IPS-NIHi11 (cell line): Measurements from ENCODE around the gene ZSCAN32.

Experiments used
- DNase-seq: peaks from one replicate; pipeline ENCODE4 v3.0.0; 2012; ENCODE audit warnings: mixed read lengths, low spot score

ZSCAN32 gene

DNA sequence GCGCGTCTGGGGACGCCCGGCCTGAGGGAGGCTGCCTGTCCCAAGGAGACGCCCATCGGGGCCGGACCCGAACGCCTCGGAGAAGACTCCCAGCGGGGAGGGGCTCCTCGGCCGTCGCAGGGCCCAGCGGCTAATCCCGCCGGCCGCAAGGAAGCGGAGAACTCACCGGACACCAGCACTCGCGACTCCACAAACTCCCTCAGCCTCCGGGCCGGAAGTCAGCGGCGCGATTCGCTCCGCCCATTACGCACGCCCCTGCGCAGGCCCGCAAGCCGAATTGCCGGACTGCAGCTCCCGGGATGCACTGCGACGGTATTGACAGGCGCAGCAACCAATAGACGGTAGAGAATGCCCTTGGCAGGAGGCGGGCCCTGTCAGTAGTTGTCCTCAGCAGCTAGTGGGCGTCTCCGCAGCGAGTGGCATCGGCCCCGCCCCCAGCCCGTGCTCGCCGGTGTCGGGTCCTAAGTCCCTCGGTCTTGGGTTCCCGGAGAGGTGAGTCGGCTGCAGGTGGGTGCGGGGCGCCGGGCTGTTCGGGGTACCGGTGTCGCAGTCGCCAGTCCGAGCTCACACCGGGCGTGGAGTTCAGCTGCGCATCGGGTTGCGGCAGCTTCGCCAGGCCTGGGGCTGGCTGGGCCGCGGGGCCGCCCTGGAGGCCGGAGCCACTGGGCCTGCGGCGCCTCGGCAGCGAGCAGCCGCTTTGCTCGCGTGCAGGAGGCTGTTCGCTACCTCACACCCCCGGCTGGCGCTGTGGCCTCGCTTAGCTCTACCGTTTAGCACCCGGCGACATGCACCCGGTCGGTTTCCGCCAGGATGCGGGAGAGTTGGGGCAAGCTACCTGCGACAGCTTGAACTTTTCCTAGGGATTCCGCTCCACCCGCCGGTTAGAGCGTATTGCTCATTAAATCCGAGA is at the start of gene ZSCAN32, which contains the start of gene ZNF174:
Gene ZSCAN32 (minus strand): TSS at position 226 of the 910 bp plus-strand sequence. CDS start 3,447 bp downstream, outside the sequence.
Gene ZNF174 (plus strand): TSS at position 437 of the 910 bp plus-strand sequence. CDS start 790 bp downstream, outside the sequence.
- peak; percentile 100 for DNase-seq

DNA sequence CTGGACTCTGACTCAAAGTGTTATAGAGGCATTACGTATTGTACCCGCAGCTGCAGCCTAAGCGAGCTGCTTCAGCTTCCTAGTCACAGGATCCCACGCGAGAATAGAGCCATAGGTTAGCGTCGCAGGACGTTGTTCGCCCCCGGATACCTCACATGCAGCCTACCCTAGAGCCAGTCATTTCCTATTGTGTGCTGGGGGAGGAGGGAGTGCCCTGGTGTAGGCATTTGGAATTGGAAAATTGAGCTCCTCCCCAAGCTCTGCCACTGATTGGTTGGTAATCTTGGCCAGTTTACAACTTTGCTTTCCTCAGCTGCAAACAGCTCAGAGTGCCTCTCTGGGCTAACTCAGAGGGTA is 43.2 kb upstream of the ZSCAN32 start:
- DNase-seq, result peak; percentile 38

DNA sequence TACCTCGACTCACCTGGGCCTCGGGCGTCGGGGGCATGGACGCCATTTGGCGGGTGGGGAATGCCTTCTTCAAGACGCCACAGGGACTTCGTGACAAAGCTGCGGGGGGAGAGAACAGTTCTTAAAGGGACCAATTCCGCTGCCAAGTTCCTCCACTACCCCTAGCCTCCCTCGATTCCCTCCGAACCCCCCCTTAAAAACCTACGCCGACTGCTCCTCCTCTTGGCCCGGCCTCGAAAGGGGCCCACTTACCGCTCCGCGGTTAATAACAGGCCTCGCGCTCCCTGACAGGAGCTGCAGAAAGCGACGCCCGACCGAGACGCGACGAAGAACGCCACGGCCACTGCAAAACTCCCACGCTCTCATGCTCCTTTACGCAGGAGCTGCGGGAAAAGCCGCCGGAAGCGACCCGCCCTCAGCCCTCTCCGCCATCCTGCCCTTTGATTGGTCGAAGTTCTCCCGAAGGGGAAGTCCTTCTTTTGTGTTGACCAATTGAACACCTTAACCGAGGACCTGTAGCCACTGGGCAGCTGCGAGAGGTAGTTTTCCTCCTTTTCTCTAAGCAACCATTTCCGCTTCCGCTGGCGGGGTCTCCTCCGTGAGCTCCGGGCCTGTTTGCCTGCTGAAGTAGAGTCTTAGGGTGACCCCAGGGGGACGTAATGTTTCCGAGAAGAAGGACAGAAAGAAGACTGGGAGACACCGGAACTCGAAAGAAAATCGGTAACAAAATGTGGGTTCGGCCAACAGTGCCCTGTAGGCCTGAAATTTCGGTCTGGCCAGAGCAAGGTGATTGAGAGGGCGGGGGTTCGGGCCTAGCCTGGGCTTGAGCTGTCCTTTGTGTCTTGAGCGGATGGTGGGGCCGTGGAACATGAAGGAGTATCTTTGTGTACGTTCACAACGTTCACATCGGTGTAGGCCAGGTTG is 42.6 kb upstream of the ZSCAN32 start, which contains the start of the genes NAA60 and ZNF597:
Gene NAA60 (plus strand): TSS at position 573 of the 924 bp plus-strand sequence. CDS start 32,548 bp downstream, outside the sequence.
Gene ZNF597 (minus strand): TSS at position 397 of the 924 bp plus-strand sequence. CDS start 351 bp downstream, at position 46.
- peak; percentile 89 for DNase-seq

DNA sequence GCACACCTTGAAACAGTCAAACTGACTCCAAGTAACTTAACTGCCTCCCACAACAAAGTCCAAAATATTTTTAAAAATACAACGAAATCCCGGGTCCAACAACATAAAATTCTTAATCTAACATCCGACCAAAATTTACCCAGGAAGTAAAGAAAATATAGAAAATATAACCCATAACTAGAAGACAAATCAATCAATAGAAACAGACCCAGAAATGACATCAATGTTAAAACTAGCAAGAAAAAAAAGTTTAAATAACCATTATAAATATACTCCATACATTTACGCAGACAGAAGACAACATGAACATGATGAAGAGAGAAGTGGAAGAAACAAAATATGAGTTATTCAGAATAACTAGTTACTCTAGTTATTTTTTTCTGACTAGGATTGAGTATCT is 38.8 kb upstream of the ZSCAN32 start:
- DNase-seq, result no peak

DNA sequence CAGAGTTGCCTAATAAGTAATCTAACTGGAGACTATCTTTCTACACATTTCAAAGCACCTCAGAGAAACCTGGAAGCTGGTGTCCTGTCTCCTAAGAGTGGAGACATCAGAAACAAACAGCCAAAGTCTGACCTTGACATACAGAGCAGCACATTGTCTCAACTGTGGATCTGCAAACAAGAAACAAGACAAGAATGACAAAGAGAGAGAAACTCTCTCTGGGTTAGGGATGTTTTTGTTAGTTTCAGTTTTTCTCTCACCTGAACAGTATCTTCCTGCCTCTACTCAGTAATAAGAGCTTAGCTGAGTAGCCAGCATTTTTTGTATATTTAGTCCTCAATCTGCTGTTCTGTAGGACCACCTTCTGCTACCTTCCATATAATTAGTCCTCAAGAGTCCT is 33.6 kb upstream of the ZSCAN32 start:
- no peak for DNase-seq

DNA sequence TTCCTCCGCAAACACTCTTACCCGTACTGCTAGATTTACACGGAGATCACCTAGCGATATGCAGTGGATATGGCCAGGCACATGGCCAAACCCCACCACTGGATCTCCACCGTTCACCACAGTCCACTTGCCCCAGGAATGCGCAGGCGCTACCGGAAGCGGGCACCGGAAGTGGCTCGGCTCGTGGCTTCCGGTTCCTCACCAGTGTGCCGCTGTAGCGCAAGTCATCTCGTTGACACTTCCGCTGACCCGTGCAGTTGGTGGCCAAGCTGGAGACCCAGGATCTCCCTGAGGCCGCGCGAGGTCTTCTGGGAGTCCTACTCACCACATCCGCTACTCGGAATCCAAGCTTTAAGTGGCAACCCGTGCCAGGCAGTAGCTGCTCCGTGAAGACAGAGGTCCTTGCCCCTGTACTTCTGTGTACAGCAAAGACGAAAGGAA is 31.0 kb upstream of the ZSCAN32 start:
- DNase-seq, result no peak

DNA sequence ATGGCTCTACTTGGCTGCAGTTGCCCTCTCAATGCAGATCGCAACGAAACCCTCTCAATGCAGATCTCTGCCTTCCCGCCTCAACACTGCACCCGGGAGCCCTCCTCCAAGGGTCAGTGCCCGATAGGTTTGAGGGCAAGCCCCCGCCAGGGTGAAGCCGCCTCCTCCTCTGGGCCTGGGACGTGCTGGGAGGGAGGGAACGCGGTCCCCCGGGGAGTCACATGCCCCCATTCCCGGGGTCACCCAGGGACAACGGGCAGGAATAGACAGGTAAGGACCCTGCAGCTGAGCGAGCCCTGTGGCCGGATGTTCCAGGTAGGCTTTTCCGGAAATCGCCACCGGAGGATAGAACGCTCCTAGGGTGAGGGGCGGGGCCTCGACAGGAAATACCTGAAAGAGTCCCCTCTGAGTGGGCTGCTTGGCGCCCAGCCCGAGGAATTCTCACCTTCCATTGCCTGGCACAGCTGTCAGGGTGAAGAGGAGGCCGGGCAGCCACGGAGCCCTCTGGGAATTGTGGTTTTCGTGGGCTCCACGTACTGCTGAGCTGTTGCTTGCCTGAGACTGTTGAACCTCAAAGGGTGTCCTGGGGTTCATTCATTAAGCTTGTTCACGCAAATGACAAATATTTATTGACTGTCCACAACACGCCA is 13.1 kb upstream of the ZSCAN32 start:
- DNase-seq, result peak; percentile 17

DNA sequence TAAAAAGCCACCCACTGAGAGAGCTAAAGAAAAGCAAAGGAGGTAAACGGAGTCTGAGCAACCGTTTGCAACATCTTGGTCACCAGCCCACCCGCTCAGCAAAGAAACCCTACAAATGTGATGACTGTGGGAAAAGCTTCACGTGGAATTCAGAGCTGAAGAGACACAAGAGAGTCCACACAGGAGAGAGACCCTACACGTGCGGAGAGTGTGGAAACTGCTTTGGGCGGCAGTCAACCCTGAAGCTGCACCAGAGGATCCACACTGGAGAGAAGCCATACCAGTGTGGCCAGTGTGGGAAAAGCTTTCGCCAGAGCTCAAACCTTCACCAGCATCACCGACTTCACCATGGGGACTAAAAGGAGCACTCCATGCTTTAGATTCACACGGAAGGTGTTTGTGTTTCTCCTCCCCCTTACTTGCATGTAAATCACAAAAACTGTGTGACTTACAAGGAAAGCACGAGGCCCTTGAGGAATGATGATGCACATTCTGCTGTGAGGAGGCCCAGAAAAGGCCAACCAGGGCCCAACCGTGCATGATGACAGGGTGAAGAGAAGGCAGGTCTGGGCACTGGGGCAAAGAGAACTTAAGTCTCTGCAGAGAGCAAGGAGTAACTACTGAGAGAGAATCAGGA is 7.9 kb upstream of the ZSCAN32 start:
- DNase-seq, result no peak

DNA sequence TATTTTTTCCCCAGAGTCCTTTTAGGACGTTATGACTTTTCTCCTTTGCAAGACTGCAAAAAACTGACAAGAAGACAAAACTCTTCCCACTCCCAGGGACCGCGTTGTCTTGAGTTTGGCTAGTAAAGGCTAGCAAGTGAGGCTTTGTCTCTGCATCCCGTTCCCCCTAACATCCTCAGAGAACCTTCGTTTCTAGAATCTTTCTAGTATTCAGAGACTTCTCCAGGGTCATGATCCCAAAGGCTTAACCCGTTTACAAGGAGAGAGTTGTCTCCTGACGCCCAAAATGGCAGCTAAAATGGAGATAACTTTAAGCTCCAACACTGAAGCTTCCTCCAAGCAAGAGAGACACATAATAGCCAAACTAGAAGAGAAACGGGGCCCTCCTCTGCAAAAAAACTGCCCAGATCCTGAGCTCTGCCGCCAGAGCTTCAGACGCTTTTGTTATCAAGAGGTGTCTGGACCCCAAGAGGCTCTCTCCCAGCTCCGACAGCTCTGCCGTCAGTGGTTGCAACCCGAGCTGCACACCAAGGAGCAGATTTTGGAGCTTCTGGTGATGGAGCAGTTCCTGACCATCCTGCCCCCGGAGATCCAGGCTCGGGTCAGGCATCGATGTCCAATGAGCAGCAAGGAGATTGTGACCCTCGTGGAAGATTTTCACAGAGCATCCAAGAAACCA is 1.1 kb upstream of the ZSCAN32 start:
- DNase-seq, result peak; percentile 61

DNA sequence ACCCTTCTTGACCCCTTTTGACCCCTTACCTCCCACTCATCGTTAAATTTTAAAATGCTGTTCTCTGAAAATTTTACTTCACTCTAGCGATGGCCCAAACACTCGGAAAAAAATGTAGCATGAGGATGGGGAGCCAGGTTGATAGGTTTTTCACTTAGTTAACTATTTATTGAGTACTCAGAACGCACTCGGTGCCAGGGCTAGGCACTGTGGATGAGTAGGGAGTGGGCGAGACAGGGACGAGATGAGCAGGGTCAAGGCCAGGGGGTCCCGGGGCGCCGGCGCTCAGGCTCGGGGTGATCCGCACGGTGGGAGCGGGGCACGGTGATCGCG is 392 bp downstream of the ZSCAN32 start:
- DNase-seq, result no peak

DNA sequence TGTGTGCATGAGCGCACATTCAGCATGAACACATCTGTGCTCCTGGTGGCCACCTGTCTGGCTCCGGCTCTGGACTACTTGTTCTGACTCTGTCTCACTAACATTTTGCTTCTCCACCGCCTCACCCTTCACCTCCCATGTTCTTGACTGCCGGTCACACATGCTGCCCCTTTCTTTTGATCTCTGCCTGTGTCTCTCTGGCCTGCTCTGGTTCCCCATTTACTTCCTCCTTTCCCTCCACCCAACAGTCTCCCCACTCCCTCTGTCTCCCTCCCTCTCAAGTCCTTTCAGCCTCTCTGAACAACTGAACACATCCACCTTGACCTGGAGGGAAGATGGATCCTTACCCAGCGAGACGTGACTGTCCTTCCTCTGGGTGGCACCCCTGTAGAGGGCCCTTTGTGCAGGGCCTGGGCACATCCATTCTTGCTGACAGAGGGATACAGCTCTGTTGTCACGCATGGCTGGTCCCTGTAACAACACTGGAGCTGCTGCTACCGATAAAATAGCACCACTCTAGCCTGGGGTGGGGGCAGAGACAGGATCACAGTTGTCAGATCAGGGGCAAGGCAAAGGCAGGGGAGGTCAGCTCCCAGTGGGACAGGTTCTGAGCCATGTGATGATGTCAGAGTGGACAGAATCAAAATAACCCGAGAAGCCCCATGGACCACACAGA is 11.0 kb downstream of the ZSCAN32 start:
- no peak for DNase-seq

DNA sequence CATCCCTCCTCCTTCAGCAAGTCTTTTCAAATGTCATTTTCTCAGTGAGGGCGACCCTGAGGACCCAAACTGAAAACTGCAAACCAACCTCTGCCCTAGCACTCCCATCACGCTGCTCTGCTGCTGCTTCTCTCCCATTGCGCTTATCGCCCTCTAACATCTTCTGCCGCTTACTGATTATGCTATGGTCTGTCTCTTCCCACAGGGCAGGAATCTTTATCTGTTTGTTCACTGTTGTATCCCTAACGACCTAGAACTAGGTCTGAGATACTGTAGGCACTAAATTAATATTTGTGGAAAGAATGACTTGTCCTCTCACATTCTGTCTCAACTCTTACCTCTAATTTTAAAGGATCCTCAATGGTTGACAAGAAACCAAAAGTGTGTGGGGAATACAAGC is 12.5 kb downstream of the ZSCAN32 start:
- DNase-seq, result no peak

DNA sequence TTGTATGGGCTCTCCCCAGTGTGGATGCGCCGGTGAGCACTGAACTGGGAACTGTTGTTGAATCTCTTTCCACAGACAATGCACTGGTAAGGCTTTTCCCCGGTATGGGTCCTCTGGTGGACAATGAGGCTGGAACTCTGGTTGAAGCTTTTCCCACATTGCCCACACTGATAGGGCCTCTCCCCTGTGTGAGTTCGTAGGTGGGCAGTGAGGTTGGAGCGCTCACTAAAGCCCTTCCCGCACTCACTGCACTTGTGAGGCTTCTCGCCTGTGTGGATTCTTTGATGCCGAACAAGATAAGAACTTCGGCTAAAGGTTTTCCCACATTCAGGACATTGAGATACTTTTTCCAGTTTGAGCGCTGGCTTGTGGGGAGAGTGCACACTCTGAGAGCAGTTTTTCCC is 17.8 kb downstream of the ZSCAN32 start:
- DNase-seq, result no peak

DNA sequence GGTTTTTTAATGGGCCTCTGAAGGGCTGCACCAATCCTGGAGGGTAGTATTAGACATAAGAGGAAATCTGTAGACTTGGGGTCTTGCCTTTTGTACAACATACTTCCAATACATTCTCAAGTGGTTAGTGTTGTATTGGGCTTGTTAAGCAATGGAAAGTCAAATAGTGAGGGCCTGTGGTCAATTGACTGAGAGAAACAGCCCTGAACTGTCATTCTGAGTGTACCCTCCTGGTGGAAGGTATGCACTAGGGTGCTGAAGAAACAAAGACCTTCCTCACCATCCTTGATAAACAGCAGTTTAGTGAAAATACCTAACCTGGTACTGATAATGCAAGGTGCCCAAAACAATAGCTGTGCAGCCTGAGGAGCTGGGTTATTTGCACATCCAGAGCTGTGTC is 22.9 kb downstream of the ZSCAN32 start:
- DNase-seq, result no peak

DNA sequence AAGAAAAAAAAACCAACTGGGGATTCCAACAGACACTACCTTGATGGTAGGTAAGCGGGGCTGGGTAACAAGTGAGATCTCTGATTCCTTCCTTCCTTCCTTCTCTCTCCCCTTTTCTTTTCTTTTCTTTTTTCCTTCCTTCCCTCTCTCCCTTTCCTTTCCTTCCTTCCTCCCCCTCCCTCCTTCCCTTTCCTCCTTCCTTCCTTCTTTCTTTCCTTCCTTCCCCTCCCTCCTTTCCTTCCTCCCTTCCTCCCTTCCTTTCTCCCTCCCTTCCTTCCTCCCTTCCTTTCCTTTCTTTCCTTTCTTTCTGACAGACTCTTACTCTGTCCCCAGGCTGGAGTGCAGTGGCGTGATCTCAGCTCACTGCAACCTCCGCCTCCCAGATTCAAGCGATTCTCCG is 25.1 kb downstream of the ZSCAN32 start:
- DNase-seq, result no peak

DNA sequence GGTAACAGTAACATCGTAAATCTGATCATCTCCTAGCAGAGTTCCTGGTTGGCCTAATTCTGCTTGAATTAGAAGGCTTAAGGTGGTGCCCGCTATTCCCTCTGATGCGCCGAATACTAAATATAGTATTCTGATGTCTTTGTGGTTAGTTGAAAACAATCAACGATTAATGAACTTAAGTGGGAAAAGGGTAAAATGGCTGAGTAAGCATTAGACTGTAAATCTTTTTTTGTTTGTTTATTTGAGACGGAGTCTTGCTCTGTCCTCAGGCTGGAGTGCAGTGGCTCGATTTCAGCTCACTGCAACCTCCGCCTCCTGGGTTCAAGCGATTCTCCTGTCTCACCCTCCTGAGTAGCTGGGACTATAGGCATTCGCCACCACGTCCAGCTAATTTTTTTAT is 31.7 kb downstream of the ZSCAN32 start:
- DNase-seq, result no peak

DNA sequence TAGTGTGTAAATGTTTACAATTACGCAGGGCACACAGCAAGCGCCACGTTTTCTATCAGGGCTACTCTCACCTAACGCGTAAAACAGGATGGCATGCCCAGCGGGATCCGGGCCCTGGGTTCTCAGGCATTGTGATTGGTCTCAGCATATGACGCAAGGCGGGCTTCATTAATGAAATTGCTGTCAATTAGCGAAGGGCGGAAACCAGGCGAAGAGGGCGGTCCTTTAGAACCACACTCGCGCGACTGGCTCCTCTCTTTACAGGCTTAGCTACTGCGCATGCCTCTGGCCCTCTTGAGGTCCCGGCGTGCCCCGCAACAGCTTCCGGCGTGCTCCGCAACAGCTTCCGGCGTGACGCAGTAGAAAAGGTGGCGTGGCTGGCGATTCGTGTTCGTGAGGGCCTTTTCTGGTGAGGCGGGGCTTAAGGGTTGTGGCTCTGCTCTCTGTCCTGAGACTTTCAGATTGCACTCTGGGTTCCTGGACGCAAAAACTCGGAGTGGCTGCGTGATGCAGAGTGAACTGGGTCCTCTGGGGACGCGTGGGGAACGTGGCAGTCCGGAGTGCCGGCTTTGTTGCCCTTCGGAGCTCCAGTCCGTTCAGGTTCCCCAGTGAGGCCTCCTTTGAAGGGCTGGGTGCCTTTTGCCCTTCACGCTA is 35.9 kb downstream of the ZSCAN32 start:
- peak; percentile 55 for DNase-seq

DNA sequence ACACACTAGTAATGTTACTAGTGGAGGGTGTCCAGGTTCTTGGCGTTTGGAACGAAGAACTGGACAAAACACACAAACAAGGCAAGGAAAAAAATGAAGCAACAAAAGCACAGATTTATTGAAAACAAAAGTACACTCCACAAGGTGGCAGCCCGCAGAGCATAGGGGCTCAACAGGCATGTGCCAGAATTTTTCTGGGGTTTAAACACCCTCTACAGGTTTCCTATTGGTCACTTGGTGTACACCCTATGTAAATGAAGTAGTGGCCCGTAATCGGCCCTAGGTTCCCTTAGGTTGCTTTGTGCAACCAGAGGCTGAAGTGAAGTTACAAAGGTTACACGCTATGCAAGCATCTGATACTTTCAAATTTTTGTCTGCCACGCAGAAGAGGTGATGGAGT is 37.0 kb downstream of the ZSCAN32 start:
- no peak for DNase-seq

DNA sequence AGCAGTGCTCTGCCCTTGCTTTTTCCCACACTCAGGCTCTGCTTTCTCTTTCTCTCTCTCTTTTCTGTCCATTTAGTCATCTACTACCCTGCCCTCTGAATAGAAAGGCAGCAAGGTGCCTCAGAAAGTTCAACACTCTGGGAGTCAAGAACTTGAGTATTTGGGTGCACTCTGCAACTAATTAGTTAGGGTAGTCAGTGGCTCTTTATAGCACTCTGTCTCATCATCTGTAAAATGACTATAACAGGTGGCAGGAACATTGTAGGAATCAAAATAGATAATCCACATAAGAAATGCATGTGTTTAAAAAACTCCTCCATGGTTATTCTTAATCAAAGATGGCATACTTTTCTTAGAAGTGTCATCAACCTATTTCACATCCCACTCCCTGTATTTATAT is 37.9 kb downstream of the ZSCAN32 start:
- no peak for DNase-seq

DNA sequence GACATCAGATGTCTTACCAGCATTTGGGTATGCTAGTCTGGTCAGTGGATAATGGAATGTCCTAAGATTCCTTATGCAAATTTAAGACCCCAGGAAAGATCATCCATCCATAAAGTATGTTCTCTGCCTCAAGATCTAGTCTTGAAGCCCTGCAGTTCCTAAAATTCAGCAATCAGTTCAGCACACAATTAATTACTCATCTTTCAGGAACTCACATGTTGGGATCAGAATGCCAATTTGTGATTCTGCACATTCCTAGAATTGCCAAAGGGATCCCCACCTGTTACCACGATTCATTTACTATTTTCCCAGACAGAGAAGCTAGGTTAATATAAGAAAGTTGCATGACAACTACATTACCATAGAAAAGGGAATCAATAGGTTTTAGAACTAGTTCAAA is 41.9 kb downstream of the ZSCAN32 start:
- DNase-seq, result no peak
